SK-N-MC (cell line): ENCODE results near the gene DDX49.

ENCODE experiments used
- EZH2 ChIP-seq: fragments of 200-600 bp; sonication (generic); IDR thresholded peaks from one replicate; pipeline ENCODE4 v1.6.1; 2017; ENCODE audit warnings: antibody characterized with exemption
- FOXP2 ChIP-seq: optimal IDR thresholded peaks from 2 replicates; pipeline ENCODE3; 2011; ENCODE audit warnings: mild to moderate bottlenecking, moderate library complexity; ENCODE audit not compliant: insufficient read depth; ENCODE audit errors: extremely low read length, control extremely low read depth
- POLR2AphosphoS5 ChIP-seq: IDR thresholded peaks from 2 replicates; pipeline ENCODE4 v1.6.1; 2012; ENCODE audit warnings: mild to moderate bottlenecking, low read depth, low read length, borderline replicate concordance

DNA sequence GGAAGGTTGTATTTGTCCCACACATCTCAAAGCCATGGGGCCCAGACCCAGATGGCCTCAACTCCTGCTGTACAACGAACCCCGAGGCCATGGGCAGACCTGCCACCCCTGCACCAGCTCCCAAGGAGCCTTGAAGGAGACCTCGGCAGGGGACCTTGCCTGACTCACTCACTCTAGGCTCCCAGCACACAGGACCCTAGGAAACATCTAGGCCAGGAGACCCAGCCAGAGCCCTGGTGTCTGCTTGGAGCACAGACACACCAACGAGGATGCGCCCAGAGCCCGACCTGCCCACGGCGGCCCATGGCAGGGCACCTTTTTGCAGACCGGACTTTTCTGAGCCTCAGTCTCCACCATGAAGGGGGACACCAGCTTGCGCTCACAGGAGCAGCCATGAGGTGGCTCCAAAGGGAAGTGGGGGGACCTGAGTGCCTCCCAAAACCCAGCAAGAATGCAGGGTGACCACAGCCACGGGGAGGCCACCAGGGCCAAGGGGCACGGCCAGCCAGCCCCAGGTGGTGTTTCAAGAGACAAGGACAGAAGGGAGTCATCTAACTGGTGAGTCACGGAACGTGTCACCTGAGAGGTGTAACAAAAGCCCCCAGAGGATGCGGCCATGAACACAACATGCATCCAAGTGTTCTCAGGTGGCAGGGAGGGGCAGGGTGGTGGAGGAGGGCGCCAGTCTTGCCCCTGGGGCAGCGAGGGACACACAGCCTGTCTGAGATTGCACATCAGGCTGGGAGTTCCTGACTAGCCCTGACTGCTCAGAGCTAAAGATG, 18.6 kb upstream of the DDX49 start:
- TF ChIP-seq EZH2 = no peak
- TF ChIP-seq POLR2AphosphoS5 = no peak
- no peak for TF ChIP-seq FOXP2
